Smooth muscle cell (in vitro differentiated cells): ENCODE measurements around the gene LCLAT1. TPM values are rescaled to one million over a fixed set of nuclear protein-coding genes. Genes with fewer than 3 reads are reported as not detected.

Experiments
- DNase-seq: peaks from one replicate; lab custom pipeline; 2025; ENCODE audit not compliant: unreplicated experiment; lab: John Stamatoyannopoulos, UW
- H2AFZ ChIP-seq: fragments of 200-600 bp; sonication (generic); 2 replicates; pipeline ENCODE4 v1.6.0; 2016; ENCODE audit warnings: antibody characterized with exemption, low read depth, mild to moderate bottlenecking
- H3F3A ChIP-seq: fragments of 200-600 bp; sonication (generic); 2 replicates; pipeline ENCODE4 v1.6.0; 2017; ENCODE audit warnings: antibody characterized with exemption, low read depth
- H3K27ac ChIP-seq: fragments of 200-600 bp; sonication (generic); 2 replicates; pipeline ENCODE4 v1.5.1; 2016; ENCODE audit warnings: low read depth, mild to moderate bottlenecking
- H3K27me3 ChIP-seq: fragments of 200-600 bp; sonication (generic); 2 replicates; pipeline ENCODE4 v1.6.1; 2016; ENCODE audit warnings: low read depth, mild to moderate bottlenecking
- H3K36me3 ChIP-seq: fragments of 200-600 bp; sonication (generic); 2 replicates; pipeline ENCODE4 v1.5.1; 2016; ENCODE audit warnings: low read depth
- H3K4me1 ChIP-seq: fragments of 200-600 bp; sonication (generic); 2 replicates; pipeline ENCODE4 v1.5.1; 2016; ENCODE audit warnings: low read depth
- H3K4me2 ChIP-seq: fragments of 200-600 bp; sonication (generic); 2 replicates; pipeline ENCODE4 v1.6.0; 2016; ENCODE audit warnings: mild to moderate bottlenecking
- H3K4me3 ChIP-seq: fragments of 200-600 bp; sonication (generic); 2 replicates; pipeline ENCODE4 v1.5.1; 2016; ENCODE audit warnings: mild to moderate bottlenecking
- H3K79me2 ChIP-seq: fragments of 200-600 bp; sonication (generic); 2 replicates; pipeline ENCODE4 v1.6.0; 2016; ENCODE audit warnings: low read depth, mild to moderate bottlenecking
- H3K9ac ChIP-seq: fragments of 200-600 bp; sonication (generic); 2 replicates; pipeline ENCODE4 v1.6.0; 2016; ENCODE audit warnings: low read depth
- H3K9me3 ChIP-seq: fragments of 200-600 bp; sonication (generic); replicated peaks from 2 replicates; pipeline ENCODE4 v1.5.1; 2016; ENCODE audit warnings: low read depth
- H4K20me1 ChIP-seq: fragments of 200-600 bp; sonication (generic); 2 replicates; pipeline ENCODE4 v1.6.0; 2016; ENCODE audit warnings: low read depth
- WGBS: methylation state at CpG from one replicate; pipeline ENCODE4 v1.1.7; 2016; ENCODE audit warnings: low lambda C conversion rate; 5-methylcytosine and 5-hydroxymethylcytosine counted together
- polyA plus RNA-seq: library from polyadenylated mRNA; unstranded; fragments of >200 nt; fragmentation: Nextera tagmentation; extraction: Ambion mirVana; gene quantifications from 2 replicates; pipeline ENCODE4 v1.2.1, GENCODE V29; 2016
- total RNA-seq: library from RNA; depleted of rRNA; stranded (reverse); fragments of >200 nt; gene quantifications from 2 replicates; pipeline ENCODE4 v1.2.3, GENCODE V29; 2014
- TF ChIP-seq, protein P1 (sequence below): fragments of 200-600 bp; sonication (generic); IDR thresholded peaks from 2 replicates; pipeline ENCODE4 v1.5.1; 2017; ENCODE audit warnings: borderline replicate concordance, mild to moderate bottlenecking, antibody characterized with exemption; ENCODE audit not compliant: insufficient read depth, poor library complexity, severe bottlenecking

LCLAT1 gene
- total and polyA plus RNA-seq, 2 experiments from 2014 or later: 2.6 to 11.7 TPM

GRCh38 chr2:30643674-30644073, 196.6 kb downstream of the LCLAT1 start:
- no peaks in the 10 kb centered on the region for H3F3A ChIP-seq
- 78% methylated on average over 3 of the region's 3 CpGs for WGBS
- no peaks in the 10 kb centered on the region for H3K27me3 ChIP-seq
- no peaks in the 10 kb centered on the region for H3K36me3 ChIP-seq
- H3K9ac ChIP-seq: no peak overlapping the region
- H3K27ac ChIP-seq: no peak overlapping the region
- no peak overlapping the region for H3K4me2 ChIP-seq
- no peak overlapping the region for H2AFZ ChIP-seq
- no peaks in the 10 kb centered on the region for H3K4me1 ChIP-seq
- TF ChIP-seq, protein P1, sequence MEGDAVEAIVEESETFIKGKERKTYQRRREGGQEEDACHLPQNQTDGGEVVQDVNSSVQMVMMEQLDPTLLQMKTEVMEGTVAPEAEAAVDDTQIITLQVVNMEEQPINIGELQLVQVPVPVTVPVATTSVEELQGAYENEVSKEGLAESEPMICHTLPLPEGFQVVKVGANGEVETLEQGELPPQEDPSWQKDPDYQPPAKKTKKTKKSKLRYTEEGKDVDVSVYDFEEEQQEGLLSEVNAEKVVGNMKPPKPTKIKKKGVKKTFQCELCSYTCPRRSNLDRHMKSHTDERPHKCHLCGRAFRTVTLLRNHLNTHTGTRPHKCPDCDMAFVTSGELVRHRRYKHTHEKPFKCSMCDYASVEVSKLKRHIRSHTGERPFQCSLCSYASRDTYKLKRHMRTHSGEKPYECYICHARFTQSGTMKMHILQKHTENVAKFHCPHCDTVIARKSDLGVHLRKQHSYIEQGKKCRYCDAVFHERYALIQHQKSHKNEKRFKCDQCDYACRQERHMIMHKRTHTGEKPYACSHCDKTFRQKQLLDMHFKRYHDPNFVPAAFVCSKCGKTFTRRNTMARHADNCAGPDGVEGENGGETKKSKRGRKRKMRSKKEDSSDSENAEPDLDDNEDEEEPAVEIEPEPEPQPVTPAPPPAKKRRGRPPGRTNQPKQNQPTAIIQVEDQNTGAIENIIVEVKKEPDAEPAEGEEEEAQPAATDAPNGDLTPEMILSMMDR: no peak
- no peaks in the 10 kb centered on the region for H3K9me3 ChIP-seq
- H4K20me1 ChIP-seq: no peaks in the 10 kb centered on the region
- H3K79me2 ChIP-seq: no peaks in the 10 kb centered on the region
- no peak for DNase-seq
- H3K4me3 ChIP-seq: no peak overlapping the region

DNA sequence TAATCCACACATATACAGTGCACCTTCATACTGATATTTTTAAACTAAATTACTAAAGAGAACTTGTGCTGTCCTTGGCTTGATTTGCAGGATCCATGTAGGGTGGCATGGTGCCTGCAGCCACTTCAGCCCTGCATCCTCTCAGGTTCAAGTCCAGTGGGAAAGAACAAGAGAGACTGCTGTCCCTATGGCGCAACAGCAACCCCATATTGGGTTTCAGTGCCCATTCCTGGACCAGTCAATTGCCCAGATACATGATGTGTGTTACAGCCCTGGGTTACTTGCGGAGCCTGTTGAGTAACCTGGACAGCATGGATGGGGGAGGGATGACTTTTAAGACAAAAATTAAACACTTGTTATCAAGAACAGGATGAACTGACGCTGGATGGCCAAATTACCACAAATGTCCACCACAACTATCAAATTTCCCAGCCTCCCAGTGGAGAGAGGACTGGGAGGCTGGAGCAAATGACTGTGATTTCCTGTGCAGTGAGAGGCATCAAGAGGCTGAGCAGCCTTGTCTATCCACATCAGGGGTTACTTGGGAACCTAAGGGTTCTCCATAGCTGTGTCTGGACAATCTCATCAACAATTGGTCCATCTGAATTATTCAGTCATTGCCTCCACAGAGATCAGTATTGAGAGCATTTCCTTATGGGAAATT, 198.2 kb downstream of the LCLAT1 start:
- Histone ChIP-seq H3K4me3 (no peak overlapping the region), H2AFZ (no peak overlapping the region), H3F3A (no peaks in the 10 kb centered on the region), H3K79me2 (no peaks in the 10 kb centered on the region), H3K36me3 (no peaks in the 10 kb centered on the region), H3K9me3 (no peaks in the 10 kb centered on the region), H3K27ac (no peak overlapping the region), H3K27me3 (no peaks in the 10 kb centered on the region), H3K4me2 (no peak overlapping the region), H3K9ac (no peak overlapping the region), H3K4me1 (no peaks in the 10 kb centered on the region), H4K20me1 (no peaks in the 10 kb centered on the region)
- TF ChIP-seq, protein P1: no peak
- WGBS: 97% methylated on average over 3 of the region's 3 CpGs
- DNase-seq: no peak

- no peaks in the 10 kb centered on the region for H3K36me3 ChIP-seq
- no peak overlapping the region for H3K4me2 ChIP-seq
- no peaks in the 10 kb centered on the region for H3K9me3 ChIP-seq
- no peak overlapping the region for H3K4me3 ChIP-seq
- H3K4me1 ChIP-seq: no peaks in the 10 kb centered on the region
- H2AFZ ChIP-seq: no peak overlapping the region
- no peak overlapping the region for H3K9ac ChIP-seq
- no peak for DNase-seq
- no peaks in the 10 kb centered on the region for H3K79me2 ChIP-seq
- H3K27ac ChIP-seq: no peak overlapping the region
- H3F3A ChIP-seq: no peaks in the 10 kb centered on the region
- no peaks in the 10 kb centered on the region for H4K20me1 ChIP-seq
- WGBS: 95% methylated on average over 3 of the region's 3 CpGs
- H3K27me3 ChIP-seq: no peaks in the 10 kb centered on the region
- TF ChIP-seq, protein P1: no peak
These were observed 198.7 kb downstream of the LCLAT1 start for GRCh38 chr2:30645745-30646119.
